ENCODE data around the gene MAP7D1. TPM values are rescaled to one million over a fixed set of nuclear protein-coding genes. Genes with fewer than 3 reads are reported as not detected.

MAP7D1 gene
- total RNA-seq, 4 donors from 2014 or later, result 376 to 967 (median 474) TPM

DNA sequence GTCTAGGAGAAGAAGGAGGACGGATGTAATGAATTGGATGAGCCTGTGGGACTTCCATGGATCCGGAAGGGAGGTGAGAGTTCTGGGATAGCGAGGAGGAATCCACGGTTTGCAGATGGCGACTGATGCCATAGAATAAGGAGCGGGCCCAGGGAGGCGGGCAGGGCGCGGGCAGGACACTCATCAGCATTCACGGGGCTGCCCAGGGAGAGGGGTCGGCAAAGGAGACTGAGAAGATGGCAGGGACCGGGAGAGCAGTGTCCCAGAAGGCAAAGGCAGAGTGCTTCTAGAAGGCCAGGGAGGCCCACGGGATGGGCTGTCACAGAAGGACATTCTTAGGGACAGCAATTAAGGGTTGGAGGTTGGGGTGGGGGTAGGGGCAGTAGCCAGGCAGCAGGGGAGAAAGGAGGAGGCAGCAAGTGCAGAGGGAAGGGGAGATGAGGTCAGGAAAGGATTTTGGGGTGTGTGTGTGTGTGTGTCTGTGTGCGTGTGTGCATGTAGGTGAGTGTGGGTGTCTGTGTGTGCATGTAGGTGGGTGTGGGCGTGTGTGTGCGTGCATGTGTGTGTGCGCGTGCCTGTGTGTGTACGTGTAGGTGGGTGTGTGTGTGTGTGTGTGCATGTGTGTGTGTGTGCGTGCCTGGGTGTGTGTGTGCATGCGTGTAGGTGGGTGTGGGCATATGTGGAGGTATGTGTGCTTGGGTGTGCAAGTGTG lies 29.8 kb upstream of the MAP7D1 start:
- DNase-seq (no peak), ATAC-seq (no peak)
- in situ Hi-C loops (cut with MboI; ENCODE audit: low sequenced_read_pairs in 4 of 4), result no loop called here
- no peak for TF ChIP-seq CTCF (IDR thresholded peaks at IDR 0.05 in 4 of 5, conservative IDR thresholded peaks at IDR 0.05 in 1 of 5)
- TF ChIP-seq POLR2A (IDR thresholded peaks at IDR 0.05), result no peak
- intact Hi-C loops (cut with DNase I; ENCODE audit: low total_unique reads), result no loop called here
- no peak overlapping the region for H3K27ac ChIP-seq
- H3K36me3 ChIP-seq, result no peaks in the 10 kb centered on the region
- no peaks in the 10 kb centered on the region for H3K9me3 ChIP-seq
- H3K27me3 ChIP-seq, result peaks cover 5 to 17% (median 13%) of the 10 kb centered on the region in 3 donors
- H3K4me3 ChIP-seq, result no peak overlapping the region
- H3K4me1 ChIP-seq, result no peaks in the 10 kb centered on the region

GRCh38 chr1:36126797-36127500 lies 29.0 kb upstream of the MAP7D1 start:
- TF ChIP-seq CTCF (IDR thresholded peaks at IDR 0.05 in 4 of 5, conservative IDR thresholded peaks at IDR 0.05 in 1 of 5), result no peak
- no peak for TF ChIP-seq POLR2A (IDR thresholded peaks at IDR 0.05)
- no peak overlapping the region for H3K27ac ChIP-seq
- no peak overlapping the region for H3K4me3 ChIP-seq
- in situ Hi-C loops (cut with MboI; ENCODE audit: low sequenced_read_pairs in 4 of 4) (no loop called here), intact Hi-C loops (cut with DNase I; ENCODE audit: low total_unique reads) (no loop called here)
- peaks cover 5 to 17% (median 13%) of the 10 kb centered on the region in 3 donors for H3K27me3 ChIP-seq
- no peaks in the 10 kb centered on the region for H3K36me3 ChIP-seq
- DNase-seq (no peak), ATAC-seq (no peak)
- H3K4me1 ChIP-seq, result no peaks in the 10 kb centered on the region
- H3K9me3 ChIP-seq, result no peaks in the 10 kb centered on the region

DNA sequence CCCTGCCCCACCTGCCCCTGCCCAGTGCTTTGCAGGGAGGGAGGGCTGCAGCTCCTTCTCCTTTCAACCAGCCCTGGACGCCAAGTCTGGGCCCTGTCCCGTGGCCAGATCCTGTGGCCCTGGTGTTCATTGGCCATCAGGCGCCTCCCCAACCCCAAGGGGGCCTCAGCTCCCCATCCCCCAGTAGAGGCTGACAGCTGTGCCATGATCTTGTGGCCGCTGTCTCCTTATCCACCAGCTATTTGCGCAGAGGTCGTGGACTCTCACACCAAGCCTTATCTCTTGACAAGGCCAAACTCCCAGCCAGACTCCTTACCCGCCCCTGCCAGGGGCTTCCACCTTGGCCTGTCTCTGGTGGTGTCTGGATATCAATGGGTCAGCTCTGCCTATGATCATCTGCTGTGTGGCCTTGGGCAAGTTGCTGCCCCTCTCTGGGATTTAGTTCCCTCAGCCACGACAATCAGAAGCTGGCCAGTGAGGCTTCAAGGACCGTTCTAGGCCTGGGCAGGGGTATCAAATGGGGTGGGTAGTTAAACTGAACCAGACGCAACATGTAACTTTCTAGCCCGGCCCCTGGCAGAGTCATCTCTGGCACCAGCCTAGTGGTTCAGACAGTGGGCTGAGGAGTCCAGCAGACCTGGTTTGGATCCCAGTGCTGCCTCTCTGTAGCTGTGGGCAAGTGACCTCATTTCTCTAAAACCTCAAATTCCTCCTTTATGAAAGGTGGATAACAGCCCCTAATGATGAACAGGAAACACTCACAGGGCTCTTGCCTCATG lies 27.6 kb upstream of the MAP7D1 start:
- H3K4me1 ChIP-seq, result no peaks in the 10 kb centered on the region
- H3K4me3 ChIP-seq, result no peak overlapping the region
- H3K27me3 ChIP-seq, result peaks cover 5 to 17% (median 13%) of the 10 kb centered on the region in 3 donors
- in situ Hi-C loops (cut with MboI; ENCODE audit: low sequenced_read_pairs in 4 of 4), result no loop called here
- no peaks in the 10 kb centered on the region for H3K9me3 ChIP-seq
- no peak overlapping the region for H3K27ac ChIP-seq
- no peak for TF ChIP-seq CTCF (IDR thresholded peaks at IDR 0.05 in 4 of 5, conservative IDR thresholded peaks at IDR 0.05 in 1 of 5)
- TF ChIP-seq POLR2A (IDR thresholded peaks at IDR 0.05), result no peak
- intact Hi-C loops (cut with DNase I; ENCODE audit: low total_unique reads), result no loop called here
- DNase-seq (no peak), ATAC-seq (no peak)
- H3K36me3 ChIP-seq, result no peaks in the 10 kb centered on the region

DNA sequence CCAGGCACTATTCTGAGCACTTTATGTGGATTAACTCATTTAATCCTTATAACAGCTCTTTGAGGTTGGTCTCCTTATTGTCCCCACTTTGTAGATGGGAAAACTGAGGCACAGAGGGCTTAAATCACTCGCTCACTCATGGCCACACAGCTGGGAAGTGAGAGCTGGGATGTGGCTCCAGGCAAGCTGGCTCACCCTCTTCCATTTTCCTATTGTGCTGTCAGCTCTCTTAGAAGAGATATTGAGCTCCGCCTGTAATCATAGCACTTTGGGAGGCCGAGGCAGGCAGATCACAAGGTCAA lies 27.1 kb upstream of the MAP7D1 start:
- intact Hi-C loops (cut with DNase I; ENCODE audit: low total_unique reads), result no loop called here
- DNase-seq (no peak), ATAC-seq (no peak)
- TF ChIP-seq CTCF (IDR thresholded peaks at IDR 0.05 in 4 of 5, conservative IDR thresholded peaks at IDR 0.05 in 1 of 5) (no peak), POLR2A (IDR thresholded peaks at IDR 0.05) (no peak)
- Histone ChIP-seq H3K4me3 (no peak overlapping the region), H3K27ac (no peak overlapping the region), H3K4me1 (no peaks in the 10 kb centered on the region), H3K9me3 (no peaks in the 10 kb centered on the region), H3K27me3 (peaks cover 5 to 15% (median 13%) of the 10 kb centered on the region in 3 donors), H3K36me3 (no peaks in the 10 kb centered on the region)
- in situ Hi-C loops (cut with MboI; ENCODE audit: low sequenced_read_pairs in 4 of 4), result no loop called here
